Naive thymus-derived CD8-positive, alpha-beta T cell (primary cell): ENCODE data around the gene PPP1R7. TPM values are rescaled to one million over a fixed set of nuclear protein-coding genes. Genes with fewer than 3 reads are reported as not detected.
"Not testable (repeated sequence)": the region's sequence is repeated elsewhere in the genome, so short reads cannot be mapped to it uniquely, and the experiment has no call there.

Experiments used
- ATAC-seq, 2 donors: fragments of 150-1000 bp; cut with Tn5 transposase in 1 of 2; sonication (Bioruptor Pico), chemical (Tn5 transposase) in 1 of 2; 1 replicate in 1 of 2; 2 replicates in 1 of 2; pipeline ENCODE4 v1.10.0; 2021; ENCODE audit warnings: mild to moderate bottlenecking in 2 of 2, moderate library complexity in 2 of 2
- POLR2A ChIA-PET: fragments of 350-600 bp; sonication (Branson Sonifier 250); formaldehyde crosslinking; loops from one replicate; lab custom pipeline; 2021; ENCODE audit warnings: antibody characterized with exemption; lab: Charles Lee
- DNase-seq, 10 donors: peaks; one replicate each; pipeline versions ENCODE4 v3.0.0 to v3.0.0-alpha.2; 2020 to 2022
- H3K27ac Mint-ChIP-seq, 10 donors: one replicate each; pipeline ENCODE4 v1.8.0; 2020 to 2022; ENCODE audit warnings: mild to moderate bottlenecking in 10 of 10, mixed read lengths in 10 of 10, moderate library complexity in 4 of 10, inconsistent platforms in 1 of 10
- H3K27me3 Mint-ChIP-seq, 5 donors: one replicate each; pipeline ENCODE4 v1.8.0; 2021 to 2022; ENCODE audit warnings: mixed read lengths in 5 of 5
- H3K36me3 Mint-ChIP-seq, 3 donors: one replicate each; pipeline ENCODE4 v1.8.0; 2020 to 2022; ENCODE audit warnings: mixed read lengths in 3 of 3, mild to moderate bottlenecking in 2 of 3, inconsistent platforms in 1 of 3
- H3K4me1 Mint-ChIP-seq, 4 donors: one replicate each; pipeline ENCODE4 v1.8.0; 2021 to 2022; ENCODE audit warnings: mixed read lengths in 4 of 4
- H3K4me3 Mint-ChIP-seq, 10 donors: one replicate each; pipeline ENCODE4 v1.8.0; 2020 to 2022; ENCODE audit warnings: mild to moderate bottlenecking in 10 of 10, mixed read lengths in 10 of 10, moderate library complexity in 6 of 10, inconsistent platforms in 1 of 10
- H3K9me3 Mint-ChIP-seq, 9 donors: one replicate each; pipeline ENCODE4 v1.8.0; 2020 to 2022; ENCODE audit warnings: mixed read lengths in 9 of 9, mild to moderate bottlenecking in 3 of 9, inconsistent platforms in 1 of 9, moderate library complexity in 1 of 9
- polyA plus RNA-seq, 3 donors: library from polyadenylated mRNA; unstranded; fragments of 300-500 nt; fragmentation: Illumina TruSeq; gene quantifications; one replicate each; pipeline ENCODE4 v1.2.3, GENCODE V29; 2021
- total RNA-seq, 8 experiments: library from RNA in 2 of 8; stranded (reverse) in 2 of 8; gene quantifications; one replicate each; pipeline ENCODE4 v1.2.3 and lab custom pipeline; 2021 to 2026

Gene PPP1R7, protein sequence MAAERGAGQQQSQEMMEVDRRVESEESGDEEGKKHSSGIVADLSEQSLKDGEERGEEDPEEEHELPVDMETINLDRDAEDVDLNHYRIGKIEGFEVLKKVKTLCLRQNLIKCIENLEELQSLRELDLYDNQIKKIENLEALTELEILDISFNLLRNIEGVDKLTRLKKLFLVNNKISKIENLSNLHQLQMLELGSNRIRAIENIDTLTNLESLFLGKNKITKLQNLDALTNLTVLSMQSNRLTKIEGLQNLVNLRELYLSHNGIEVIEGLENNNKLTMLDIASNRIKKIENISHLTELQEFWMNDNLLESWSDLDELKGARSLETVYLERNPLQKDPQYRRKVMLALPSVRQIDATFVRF
- total RNA-seq = 10 to 100 TPM; 60.4 to 65.4 TPM
- 100 to 1,000 TPM; 109 to 115 (median 112) TPM for polyA plus RNA-seq
- total RNA-seq (lab: John Stamatoyannopoulos, UW) = 35.9 to 56.6 (median 48.8) reads per million in 6 experiments

DNA sequence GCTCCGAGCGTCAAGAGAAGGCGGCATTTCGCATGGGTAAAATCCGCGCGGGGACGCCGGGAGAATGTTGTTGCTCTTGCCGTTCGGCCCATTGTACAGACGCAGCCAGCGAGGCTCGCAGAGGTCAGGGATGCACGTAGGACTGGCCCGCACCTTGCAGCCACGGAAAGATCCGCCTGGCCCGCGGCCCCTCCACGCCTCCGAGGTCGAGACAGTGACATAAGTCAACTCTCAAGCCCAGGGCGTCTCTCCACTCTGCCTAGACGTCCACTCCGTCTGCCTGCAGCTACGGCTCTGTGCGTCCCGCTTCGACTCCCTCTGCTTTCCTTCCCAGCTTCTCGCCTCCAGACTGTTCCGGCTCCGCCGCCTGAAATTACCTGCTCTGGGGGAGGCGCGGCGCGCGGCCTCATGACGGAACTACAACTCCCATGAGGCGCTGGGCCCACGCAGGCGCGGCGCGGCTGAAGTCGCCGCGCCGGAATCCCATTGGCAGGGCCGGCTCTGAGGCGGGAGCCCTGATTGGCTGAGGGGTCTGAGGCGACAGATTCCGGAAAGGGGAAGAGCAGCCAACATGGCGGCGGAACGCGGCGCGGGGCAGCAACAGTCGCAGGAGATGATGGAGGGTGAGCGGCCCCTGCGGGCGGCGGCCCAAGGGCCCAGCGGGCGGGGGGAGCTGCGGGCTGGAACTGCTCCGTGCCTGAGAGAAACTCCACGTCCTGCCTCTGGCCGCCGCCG, at the start of gene PPP1R7:
PPP1R7 (plus strand) TSS at position 543 of the 735 bp plus-strand sequence; CDS start at position 572, 29 bp downstream.
- ATAC-seq (peak; percentile 80 to 83), DNase-seq (peak; percentile 86 to 97 (median 94))
- Mint-ChIP-seq H3K4me3 (peak within 1 kb of the TSS; percentile 94 to 100 (median 98)), H3K36me3 (peaks cover 0 to 17% (median 0%) of the 10 kb centered on the region in 3 donors), H3K27ac (peak within 1 kb of the TSS; percentile 89 to 99 (median 96)), H3K9me3 (no peaks in the 10 kb centered on the region), H3K4me1 (peaks cover 23 to 42% (median 35%) of the 10 kb centered on the region in 4 donors), H3K27me3 (no peaks in the 10 kb centered on the region)
- POLR2A ChIA-PET = interaction anchor here (0.6 to 6.3 kb wide), 19 partner anchors 25 to 236 kb away, joined by 3 to 135 read pairs (median 6); partner anchors contain the start of genes HDLBP, MTERF4 and SEPTIN2

DNA sequence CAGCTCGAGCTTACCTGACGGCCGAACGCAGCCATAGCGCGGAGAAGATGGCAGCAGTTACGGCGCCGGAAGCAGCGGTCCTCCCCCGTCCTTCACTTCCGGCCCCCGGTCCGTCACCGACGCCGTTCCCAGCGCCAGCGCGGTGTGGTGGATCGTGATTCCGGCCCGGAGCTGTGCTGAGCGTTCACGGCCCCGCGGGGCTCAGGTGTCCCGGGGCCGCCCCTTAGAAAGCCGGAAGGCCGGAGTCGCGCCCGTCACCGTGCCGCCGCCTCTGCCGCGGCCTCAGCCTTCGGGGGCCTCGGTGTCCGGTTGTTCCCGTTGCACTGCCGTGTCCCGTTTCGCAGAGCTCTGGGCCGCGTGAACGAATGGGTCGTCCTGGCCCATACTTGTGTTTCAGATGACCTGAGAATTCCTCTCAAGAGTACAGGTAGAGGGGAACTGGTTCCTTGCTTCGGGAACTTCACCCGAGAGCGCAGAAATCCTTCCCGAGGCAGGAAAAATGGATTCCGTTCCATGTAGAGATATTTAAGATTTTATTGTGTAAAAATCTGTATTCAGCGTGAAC, 47.9 kb upstream of the PPP1R7 start, which contains the start of gene MTERF4:
MTERF4 (minus strand) TSS at position 49 of the 565 bp plus-strand sequence; CDS start at position 35, 14 bp downstream.
- H3K4me3 Mint-ChIP-seq = peak within 1 kb of the TSS; percentile 94 to 99 (median 97)
- H3K27ac Mint-ChIP-seq = peak within 1 kb of the TSS; percentile 92 to 99 (median 98)
- POLR2A ChIA-PET = interaction anchor here (0.8 to 17.2 kb wide), 17 partner anchors 10 to 537 kb away, joined by 3 to 473 read pairs (median 4); partner anchors contain the start of genes HDLBP, PASK, PPP1R7 and SEPTIN2
- peaks cover 20 to 75% (median 69%) of the 10 kb centered on the region in 4 donors for H3K4me1 Mint-ChIP-seq
- no peaks in the 10 kb centered on the region for H3K9me3 Mint-ChIP-seq
- H3K27me3 Mint-ChIP-seq = no peaks in the 10 kb centered on the region
- ATAC-seq = peak; percentile 91 to 94
- H3K36me3 Mint-ChIP-seq = peaks cover 5 to 55% (median 20%) of the 10 kb centered on the region in 3 donors
- DNase-seq = peak; percentile 79 to 90 (median 85)

DNA sequence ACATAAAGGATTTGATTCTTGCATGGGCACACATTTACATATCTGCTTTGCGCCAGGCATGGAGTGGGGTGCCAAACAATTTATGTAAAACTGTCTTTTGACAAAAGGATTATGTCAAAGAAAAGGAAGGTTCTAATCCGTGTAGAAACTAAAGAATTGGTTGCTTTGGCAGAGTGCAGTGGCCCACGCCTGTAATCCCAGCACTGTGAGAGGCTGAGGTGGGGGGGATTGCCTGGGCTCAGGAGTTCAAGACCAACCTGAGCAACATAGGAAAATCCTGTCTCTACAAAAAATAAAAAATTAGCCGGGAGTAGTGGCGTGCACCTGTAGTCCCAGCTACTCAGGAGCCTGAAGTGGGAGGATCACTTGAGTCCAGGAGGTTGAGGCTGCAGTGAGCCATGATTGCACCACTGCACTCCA, 47.1 kb upstream of the PPP1R7 start:
- no peak for DNase-seq
- peaks cover 0 to 48% (median 18%) of the 10 kb centered on the region in 3 donors for H3K36me3 Mint-ChIP-seq
- peaks cover 0 to 2% (median 0%) of the 10 kb centered on the region in 9 donors for H3K9me3 Mint-ChIP-seq
- peaks cover 17 to 78% (median 69%) of the 10 kb centered on the region in 4 donors for H3K4me1 Mint-ChIP-seq
- no peak for ATAC-seq
- peak overlapping the region; percentile 94 to 99 (median 97) for H3K4me3 Mint-ChIP-seq
- peak overlapping the region; percentile 92 to 99 (median 98) for H3K27ac Mint-ChIP-seq
- POLR2A ChIA-PET = interaction anchor here (0.7 to 17.2 kb wide), 9 partner anchors 9 to 122 kb away, joined by 3 to 473 read pairs (median 4); partner anchors contain the start of genes PASK and PPP1R7
- H3K27me3 Mint-ChIP-seq = no peaks in the 10 kb centered on the region

DNA sequence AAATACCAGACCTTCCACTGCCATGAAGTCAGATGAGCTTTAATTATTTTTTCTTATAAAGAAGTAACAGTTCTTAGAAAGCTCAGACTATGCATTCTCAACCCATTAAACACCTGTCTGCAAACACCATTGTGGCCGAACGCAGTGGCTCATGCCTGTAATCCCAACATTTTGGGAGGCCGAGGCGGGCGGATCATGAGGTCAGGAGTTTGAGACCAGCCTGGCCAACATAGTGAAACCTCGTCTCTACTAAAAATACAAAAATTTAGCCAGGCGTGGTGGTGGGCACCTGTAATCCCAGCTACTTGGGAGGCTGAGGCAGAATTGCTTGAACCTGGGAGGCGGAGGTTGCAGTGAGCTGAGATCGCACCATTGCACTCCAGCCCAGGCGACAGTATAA, 45.7 kb upstream of the PPP1R7 start:
- Mint-ChIP-seq H3K36me3 (peaks cover 0 to 40% (median 12%) of the 10 kb centered on the region in 3 donors), H3K4me1 (peaks cover 20 to 77% (median 68%) of the 10 kb centered on the region in 4 donors), H3K4me3 (peak overlapping the region in 2 of 10 donors; percentile 22 to 97), H3K27ac (peak overlapping the region in 8 of 10 donors; percentile 92 to 99 (median 99))
- POLR2A ChIA-PET = interaction anchor here (0.7 to 17.2 kb wide), 8 partner anchors 7 to 538 kb away, joined by 3 to 473 read pairs (median 4); partner anchors contain the start of genes PASK and PPP1R7
- H3K9me3 Mint-ChIP-seq, DNase-seq, H3K27me3 Mint-ChIP-seq, ATAC-seq: not testable (repeated sequence)

DNA sequence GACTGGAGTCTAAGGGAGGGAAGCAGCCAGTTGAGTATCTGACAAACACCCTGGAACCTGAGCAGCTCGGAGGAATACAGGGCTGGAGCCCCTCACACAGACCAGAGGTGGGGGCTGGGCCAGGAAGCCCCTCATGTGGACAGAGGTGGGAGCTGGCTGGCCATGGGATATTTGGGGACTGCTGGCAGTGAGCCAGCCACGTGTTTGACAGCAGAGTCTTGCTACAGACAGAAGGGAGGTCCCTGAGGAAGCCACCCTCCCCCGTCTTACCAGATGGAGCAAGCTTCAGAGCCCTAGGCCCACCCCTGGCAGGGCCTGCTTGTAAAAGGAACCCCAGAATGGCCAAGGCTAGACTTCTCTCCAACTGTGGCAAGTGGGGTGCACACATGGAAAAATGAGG, 44.6 kb upstream of the PPP1R7 start:
- H3K27me3 Mint-ChIP-seq = no peaks in the 10 kb centered on the region
- peaks cover 0 to 34% (median 12%) of the 10 kb centered on the region in 3 donors for H3K36me3 Mint-ChIP-seq
- peak overlapping the region in 4 of 10 donors; percentile 26 to 51 (median 32) for H3K4me3 Mint-ChIP-seq
- H3K27ac Mint-ChIP-seq = peak overlapping the region; percentile 85 to 99 (median 98)
- H3K9me3 Mint-ChIP-seq = peaks cover 0 to 3% (median 0%) of the 10 kb centered on the region in 9 donors
- ATAC-seq (no peak), DNase-seq (no peak)
- peaks cover 24 to 74% (median 68%) of the 10 kb centered on the region in 4 donors for H3K4me1 Mint-ChIP-seq
- POLR2A ChIA-PET = interaction anchor here (1.1 to 17.2 kb wide), 3 partner anchors 17 to 94 kb away, joined by 3 to 473 read pairs (median 85); partner anchors contain the start of genes PASK and PPP1R7

DNA sequence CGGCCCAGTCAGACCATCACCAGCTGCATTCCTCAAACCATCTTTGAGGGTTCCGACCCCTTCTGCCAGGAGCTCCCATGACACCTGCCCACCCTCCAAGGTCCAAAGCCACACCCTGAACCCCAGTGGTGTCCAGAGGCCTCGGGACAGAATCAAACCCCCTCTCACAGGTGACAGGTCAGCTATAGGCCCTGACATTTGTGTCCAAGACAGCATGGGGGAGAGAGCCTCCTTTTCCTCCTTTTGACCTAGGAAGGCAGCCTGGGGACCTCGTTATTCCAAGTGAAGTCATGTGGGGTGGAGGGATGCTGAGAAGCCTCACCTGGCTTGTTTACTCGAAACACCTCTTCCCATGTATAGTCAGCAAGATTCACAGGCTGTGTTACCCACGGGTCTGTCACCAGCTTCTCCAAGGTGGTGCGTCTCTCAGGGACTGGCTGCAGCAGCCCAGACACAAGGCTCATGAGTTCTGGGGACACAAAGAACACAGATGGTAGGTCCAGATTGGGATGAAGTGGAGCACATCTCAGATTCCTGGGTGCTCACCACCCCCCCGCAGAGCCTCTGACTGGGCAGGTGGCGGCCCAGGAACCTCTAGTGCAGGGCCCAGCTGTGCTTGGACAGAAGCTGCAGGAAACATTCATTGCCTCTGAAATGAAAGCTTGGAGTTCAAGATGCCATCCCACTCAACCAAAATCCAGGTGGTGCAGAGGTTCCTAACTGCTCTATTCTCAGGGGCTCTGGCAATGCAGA, 43.1 kb upstream of the PPP1R7 start:
- DNase-seq = no peak
- POLR2A ChIA-PET = interaction anchor here (0.7 to 17.2 kb wide), 8 partner anchors 11 to 594 kb away, joined by 3 to 473 read pairs (median 4); partner anchors contain the start of genes ING5, PASK and PPP1R7
- ATAC-seq = no peak
- no peaks in the 10 kb centered on the region for H3K27me3 Mint-ChIP-seq
- H3K27ac Mint-ChIP-seq = peak overlapping the region; percentile 92 to 99 (median 98)
- peaks cover 25 to 82% (median 69%) of the 10 kb centered on the region in 4 donors for H3K4me1 Mint-ChIP-seq
- H3K4me3 Mint-ChIP-seq = peak overlapping the region in 6 of 10 donors; percentile 22 to 99 (median 86)
- peaks cover 0 to 3% (median 0%) of the 10 kb centered on the region in 9 donors for H3K9me3 Mint-ChIP-seq
- H3K36me3 Mint-ChIP-seq = peaks cover 0 to 32% (median 21%) of the 10 kb centered on the region in 3 donors

DNA sequence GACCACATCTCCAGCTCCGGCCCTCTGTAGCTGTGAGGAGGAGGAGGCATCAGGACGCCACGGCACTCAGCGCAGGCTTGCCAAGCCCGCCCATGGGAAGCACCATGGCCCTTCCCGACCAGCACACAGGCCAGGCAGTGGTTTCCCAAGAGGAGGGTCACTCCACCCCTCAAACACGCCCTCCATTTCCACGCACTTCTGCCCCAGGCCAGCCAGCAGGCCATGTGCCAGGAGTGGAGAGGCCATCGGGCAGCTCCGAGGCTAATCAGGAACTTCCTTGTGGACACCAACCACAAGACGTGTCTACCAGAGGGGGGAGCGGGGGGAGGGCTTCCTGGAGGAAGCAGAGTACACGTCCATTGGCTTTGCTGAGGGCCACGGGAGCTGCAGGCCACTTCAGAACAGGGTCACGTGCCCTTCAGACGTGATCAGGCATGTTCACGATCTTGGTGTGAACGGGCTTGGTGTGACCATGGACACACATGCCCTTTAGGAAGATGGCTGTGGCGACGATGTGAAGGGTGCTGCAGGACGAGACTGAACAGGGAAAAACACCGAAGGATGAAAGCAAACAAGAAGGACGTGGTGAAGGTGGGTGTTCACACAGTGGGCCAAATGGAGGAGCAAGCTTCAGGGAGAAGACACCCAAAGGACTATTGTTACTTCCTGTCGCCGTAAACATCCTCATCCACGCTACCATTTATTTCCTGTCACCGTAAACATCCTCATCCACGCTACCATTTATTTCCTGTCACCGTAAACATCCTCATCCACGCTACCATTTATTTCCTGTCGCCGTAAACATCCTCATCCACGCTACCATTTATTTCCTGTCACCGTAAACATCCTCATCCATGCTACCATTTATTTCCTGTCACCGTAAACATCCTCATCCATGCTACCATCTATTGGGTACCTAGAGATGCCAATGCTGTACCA, 41.7 kb upstream of the PPP1R7 start:
- Mint-ChIP-seq H3K4me3 (peak overlapping the region; percentile 81 to 99 (median 92)), H3K36me3 (peaks cover 0 to 32% (median 23%) of the 10 kb centered on the region in 3 donors), H3K27me3 (no peaks in the 10 kb centered on the region), H3K4me1 (peaks cover 23 to 84% (median 66%) of the 10 kb centered on the region in 4 donors), H3K9me3 (peaks cover 0 to 3% (median 0%) of the 10 kb centered on the region in 9 donors), H3K27ac (peak overlapping the region; percentile 92 to 99 (median 98))
- ATAC-seq (peak; percentile 33 to 44), DNase-seq (peak in 8 of 10 donors; percentile 31 to 80 (median 64))
- POLR2A ChIA-PET = interaction anchor here (0.5 to 17.2 kb wide), 15 partner anchors 9 to 595 kb away, joined by 3 to 473 read pairs (median 5); partner anchors contain the start of genes HDLBP, ING5, PASK and PPP1R7

DNA sequence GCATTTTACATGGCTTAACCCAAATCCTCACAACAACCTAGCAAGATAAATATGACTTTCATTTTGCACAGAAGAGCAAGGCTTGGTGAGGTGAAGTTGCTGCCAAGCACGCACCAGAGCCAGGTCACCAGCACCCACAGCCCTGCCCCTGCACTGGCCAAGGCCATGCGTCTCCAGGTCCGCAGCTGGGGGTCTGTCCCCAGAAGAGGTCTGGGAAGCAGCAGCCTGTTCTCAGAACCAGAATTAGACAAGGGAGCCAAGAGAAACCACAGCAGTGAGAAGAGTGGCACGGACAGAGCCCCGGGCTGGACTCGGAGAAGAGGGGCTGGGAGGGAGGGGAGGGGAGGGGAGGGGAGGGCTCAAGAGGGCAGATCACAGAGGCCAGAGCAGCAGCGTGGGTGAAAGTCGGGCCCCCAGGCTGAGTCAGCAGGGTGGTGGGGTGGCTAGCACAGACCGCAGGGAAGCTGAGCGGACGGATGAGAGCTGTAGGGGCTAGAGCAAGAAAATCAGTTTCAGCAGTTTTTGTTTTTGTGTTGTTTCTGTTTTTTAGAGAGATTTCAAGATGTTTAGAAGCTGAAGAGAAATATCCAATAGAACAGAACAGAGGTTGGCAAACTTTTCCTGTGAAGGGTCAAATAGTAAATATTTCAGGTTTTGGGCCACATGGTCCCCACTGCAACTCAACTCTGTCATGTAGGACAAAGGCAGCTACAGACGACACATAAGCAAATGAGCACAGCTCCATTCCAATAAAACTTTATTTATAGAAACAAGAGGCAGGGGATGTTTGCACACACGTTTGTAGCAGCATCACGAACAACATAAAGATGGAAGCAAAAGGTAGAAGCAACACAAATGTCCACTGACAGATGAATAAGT, 40.8 kb upstream of the PPP1R7 start:
- Mint-ChIP-seq H3K27me3 (no peaks in the 10 kb centered on the region), H3K4me1 (peaks cover 23 to 77% (median 63%) of the 10 kb centered on the region in 4 donors), H3K4me3 (peak overlapping the region; percentile 85 to 99 (median 94)), H3K27ac (peak overlapping the region; percentile 92 to 99 (median 98)), H3K36me3 (peaks cover 0 to 33% (median 23%) of the 10 kb centered on the region in 3 donors), H3K9me3 (peaks cover 0 to 3% (median 0%) of the 10 kb centered on the region in 9 donors)
- peak in 1 of 10 donors; percentile 68 for DNase-seq
- ATAC-seq = peak in 1 of 2 donors; percentile 27
- POLR2A ChIA-PET = interaction anchor here (1.0 to 17.2 kb wide), 15 partner anchors 8 to 206 kb away, joined by 3 to 473 read pairs (median 6); partner anchors contain the start of genes HDLBP, MTERF4, PASK and PPP1R7

DNA sequence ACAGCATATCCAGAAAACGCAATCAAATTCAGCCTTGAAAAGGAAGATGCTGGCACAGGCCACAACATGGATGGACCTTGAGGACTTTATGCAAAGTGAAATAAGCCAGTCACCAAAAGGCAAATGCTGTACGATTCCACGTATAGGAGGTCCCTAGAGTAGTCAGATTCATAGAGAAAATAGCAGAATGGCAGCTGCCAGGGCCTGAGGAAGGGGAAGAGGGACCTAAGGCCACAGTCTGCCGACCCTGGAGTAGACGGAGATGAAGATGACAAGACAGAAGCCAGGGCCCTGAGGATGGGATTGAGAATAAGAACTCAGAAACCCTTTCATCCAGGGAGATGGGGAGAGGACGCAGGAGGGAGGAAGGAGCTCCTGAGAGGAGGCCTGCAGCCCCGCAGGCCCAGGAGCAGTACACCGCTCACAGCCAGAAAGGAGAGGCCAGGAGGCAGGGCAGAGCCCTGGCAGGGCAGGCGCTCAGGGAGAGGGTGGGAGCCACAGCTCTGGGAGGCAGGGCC, 40.1 kb upstream of the PPP1R7 start:
- Mint-ChIP-seq H3K36me3 (peaks cover 0 to 40% (median 29%) of the 10 kb centered on the region in 3 donors), H3K27ac (peak overlapping the region; percentile 92 to 99 (median 98)), H3K9me3 (peaks cover 0 to 3% (median 0%) of the 10 kb centered on the region in 9 donors), H3K4me3 (peak overlapping the region; percentile 85 to 99 (median 94)), H3K4me1 (peaks cover 24 to 71% (median 61%) of the 10 kb centered on the region in 4 donors), H3K27me3 (no peaks in the 10 kb centered on the region)
- peak in 1 of 10 donors; percentile 43 for DNase-seq
- POLR2A ChIA-PET = interaction anchor here (0.6 to 17.2 kb wide), 17 partner anchors 8 to 772 kb away, joined by 3 to 473 read pairs (median 6); partner anchors contain the start of genes HDLBP, MTERF4, PASK and PPP1R7
- ATAC-seq = peak in 1 of 2 donors; percentile 5
